Astrocyte (in vitro differentiated cells and primary cell): ENCODE measurements around the gene SUFU. TPM values are rescaled to one million over a fixed set of nuclear protein-coding genes. Genes with fewer than 3 reads are reported as not detected.

Source experiments
- DNase-seq: peaks from one replicate; pipeline ENCODE4 v3.0.0-alpha.2; 2010; ENCODE audit warnings: low read depth
- FAIRE-seq: peaks from 2 replicates; lab custom pipeline; 2011; peaks lifted over from hg19 to GRCh38; lab: Jason Lieb, UNC
- H2AFZ ChIP-seq: 2 replicates; pipeline ENCODE4 v1.6.0; 2012; ENCODE audit warnings: low read depth, low read length, inconsistent platforms
- H3K27ac ChIP-seq: 2 replicates; pipeline ENCODE4 v1.5.1; 2011; ENCODE audit warnings: low read depth, low read length, inconsistent platforms
- H3K27me3 ChIP-seq: 2 replicates; pipeline ENCODE4 v1.6.0; 2011; ENCODE audit warnings: low read length, inconsistent platforms; ENCODE audit not compliant: insufficient read depth
- H3K36me3 ChIP-seq: 2 replicates; pipeline ENCODE4 v1.5.1; 2011; ENCODE audit warnings: low read length, inconsistent platforms; ENCODE audit not compliant: insufficient read depth
- H3K4me1 ChIP-seq: 2 replicates; pipeline ENCODE4 v1.5.1; 2011; ENCODE audit warnings: low read length, inconsistent platforms; ENCODE audit not compliant: insufficient read depth
- H3K4me2 ChIP-seq: 2 replicates; pipeline ENCODE4 v1.6.0; 2012; ENCODE audit warnings: low read length, inconsistent platforms
- H3K4me3 ChIP-seq: 2 replicates; pipeline ENCODE4 v1.5.1; 2011; ENCODE audit warnings: low read depth, mild to moderate bottlenecking, low read length, inconsistent platforms; ENCODE audit not compliant: insufficient read depth
- H3K79me2 ChIP-seq: 2 replicates; pipeline ENCODE4 v1.6.0; 2012; ENCODE audit warnings: mild to moderate bottlenecking, low read length, inconsistent platforms; ENCODE audit not compliant: insufficient read depth
- H3K9ac ChIP-seq: 2 replicates; pipeline ENCODE4 v1.6.0; 2012; ENCODE audit warnings: mild to moderate bottlenecking, low read length, inconsistent platforms
- H3K9me3 ChIP-seq: 2 replicates; pipeline ENCODE4 v1.5.1; 2012; ENCODE audit warnings: low read depth, mild to moderate bottlenecking, low read length, inconsistent platforms; ENCODE audit not compliant: insufficient read depth
- H4K20me1 ChIP-seq: 2 replicates; pipeline ENCODE4 v1.6.0; 2012; ENCODE audit warnings: low read length, inconsistent platforms; ENCODE audit not compliant: insufficient read depth
- H3K27ac Mint-ChIP-seq: one replicate; pipeline ENCODE4 v1.8.0; 2021; ENCODE audit warnings: mild to moderate bottlenecking, mixed read lengths; ENCODE audit not compliant: unreplicated experiment
- H3K27me3 Mint-ChIP-seq: one replicate; pipeline ENCODE4 v1.8.0; 2021; ENCODE audit warnings: low read depth, mixed read lengths; ENCODE audit not compliant: unreplicated experiment
- H3K36me3 Mint-ChIP-seq: one replicate; pipeline ENCODE4 v1.8.0; 2021; ENCODE audit warnings: low read depth, mixed read lengths; ENCODE audit not compliant: unreplicated experiment
- H3K4me1 Mint-ChIP-seq: one replicate; pipeline ENCODE4 v1.8.0; 2021; ENCODE audit warnings: low read depth, mixed read lengths; ENCODE audit not compliant: unreplicated experiment
- H3K4me3 Mint-ChIP-seq: one replicate; pipeline ENCODE4 v1.8.0; 2021; ENCODE audit warnings: mild to moderate bottlenecking, moderate library complexity, mixed read lengths; ENCODE audit not compliant: unreplicated experiment
- H3K9me3 Mint-ChIP-seq: one replicate; pipeline ENCODE4 v1.8.0; 2021; ENCODE audit warnings: mild to moderate bottlenecking, mixed read lengths; ENCODE audit not compliant: unreplicated experiment
- CTCF ChIP-seq: IDR thresholded peaks from 2 replicates; pipeline ENCODE4 v1.5.1; 2011; ENCODE audit warnings: low read depth, mild to moderate bottlenecking, inconsistent platforms, low read length, moderate library complexity; ENCODE audit not compliant: insufficient read depth
- EZH2 ChIP-seq: IDR thresholded peaks from 2 replicates; pipeline ENCODE4 v1.6.1; 2012; ENCODE audit warnings: mild to moderate bottlenecking, low read length, inconsistent platforms; ENCODE audit not compliant: insufficient read depth
- total RNA-seq: library from RNA; stranded (reverse); gene quantifications from 2 replicates; pipeline ENCODE4 v1.2.1, GENCODE V29; 2021

The SUFU gene
- total RNA-seq, 1 donor from 2014 or later = 25.8 TPM

- H3K9ac ChIP-seq = no peak overlapping the region
- H3K4me1 ChIP-seq = no peaks in the 10 kb centered on the region
- peaks cover 21% of the 10 kb centered on the region for H3K4me1 Mint-ChIP-seq
- no peak overlapping the region for H3K4me2 ChIP-seq
- no peaks in the 10 kb centered on the region for H3K9me3 Mint-ChIP-seq
- no peaks in the 10 kb centered on the region for H3K27me3 ChIP-seq
- no peak for FAIRE-seq
- no peak for TF ChIP-seq CTCF
- no peak for TF ChIP-seq EZH2
- no peak overlapping the region for H3K27ac ChIP-seq
- H3K36me3 ChIP-seq = no peaks in the 10 kb centered on the region
- no peaks in the 10 kb centered on the region for H3K27me3 Mint-ChIP-seq
- no peaks in the 10 kb centered on the region for H3K9me3 ChIP-seq
- H3K79me2 ChIP-seq = peaks cover 3% of the 10 kb centered on the region
- H3K4me3 ChIP-seq = no peak overlapping the region
- peaks cover 28% of the 10 kb centered on the region for H4K20me1 ChIP-seq
- no peak overlapping the region for H3K4me3 Mint-ChIP-seq
- H2AFZ ChIP-seq = no peak overlapping the region
- H3K36me3 Mint-ChIP-seq = no peaks in the 10 kb centered on the region
- H3K27ac Mint-ChIP-seq = no peak overlapping the region
- no peak for DNase-seq
Observed at GRCh38 chr10:102586858-102587257, 83.1 kb downstream of the SUFU start.

- Histone ChIP-seq H3K27me3 (no peaks in the 10 kb centered on the region), H4K20me1 (peaks cover 14% of the 10 kb centered on the region), H3K27ac (no peak overlapping the region), H3K36me3 (no peaks in the 10 kb centered on the region), H2AFZ (no peak overlapping the region), H3K9me3 (no peaks in the 10 kb centered on the region), H3K9ac (no peak overlapping the region), H3K4me2 (no peak overlapping the region), H3K4me3 (no peak overlapping the region), H3K79me2 (peaks cover 3% of the 10 kb centered on the region), H3K4me1 (peaks cover 13% of the 10 kb centered on the region)
- TF ChIP-seq CTCF (no peak), EZH2 (no peak)
- Mint-ChIP-seq H3K27ac (no peak overlapping the region), H3K4me3 (no peak overlapping the region), H3K27me3 (no peaks in the 10 kb centered on the region), H3K36me3 (peaks cover 1% of the 10 kb centered on the region), H3K4me1 (peaks cover 24% of the 10 kb centered on the region), H3K9me3 (no peaks in the 10 kb centered on the region)
- DNase-seq (no peak), FAIRE-seq (no peak)
Observed at GRCh38 chr10:102588875-102589274, 85.1 kb downstream of the SUFU start.

- FAIRE-seq = no peak
- Histone ChIP-seq H3K4me2 (peak overlapping the region; percentile 54), H2AFZ (no peak overlapping the region), H4K20me1 (peaks cover 5% of the 10 kb centered on the region), H3K9ac (no peak overlapping the region), H3K27ac (peak overlapping the region; percentile 38), H3K27me3 (no peaks in the 10 kb centered on the region), H3K9me3 (no peaks in the 10 kb centered on the region), H3K79me2 (no peaks in the 10 kb centered on the region), H3K4me1 (peaks cover 17% of the 10 kb centered on the region), H3K4me3 (no peak overlapping the region), H3K36me3 (no peaks in the 10 kb centered on the region)
- Mint-ChIP-seq H3K9me3 (no peaks in the 10 kb centered on the region), H3K27me3 (no peaks in the 10 kb centered on the region), H3K27ac (peak overlapping the region; percentile 79), H3K36me3 (peaks cover 4% of the 10 kb centered on the region), H3K4me3 (no peak overlapping the region), H3K4me1 (peaks cover 29% of the 10 kb centered on the region)
- peak; percentile 63 for DNase-seq
- no peak for TF ChIP-seq CTCF
- TF ChIP-seq EZH2 = no peak
Observed at GRCh38 chr10:102593074-102593803, 89.5 kb downstream of the SUFU start.
